ENCODE measurements around the gene OLIG2.

GRCh38 chr21:33029975-33030461, 4.3 kb downstream of the OLIG2 start:
- TF ChIP-seq, protein P1, sequence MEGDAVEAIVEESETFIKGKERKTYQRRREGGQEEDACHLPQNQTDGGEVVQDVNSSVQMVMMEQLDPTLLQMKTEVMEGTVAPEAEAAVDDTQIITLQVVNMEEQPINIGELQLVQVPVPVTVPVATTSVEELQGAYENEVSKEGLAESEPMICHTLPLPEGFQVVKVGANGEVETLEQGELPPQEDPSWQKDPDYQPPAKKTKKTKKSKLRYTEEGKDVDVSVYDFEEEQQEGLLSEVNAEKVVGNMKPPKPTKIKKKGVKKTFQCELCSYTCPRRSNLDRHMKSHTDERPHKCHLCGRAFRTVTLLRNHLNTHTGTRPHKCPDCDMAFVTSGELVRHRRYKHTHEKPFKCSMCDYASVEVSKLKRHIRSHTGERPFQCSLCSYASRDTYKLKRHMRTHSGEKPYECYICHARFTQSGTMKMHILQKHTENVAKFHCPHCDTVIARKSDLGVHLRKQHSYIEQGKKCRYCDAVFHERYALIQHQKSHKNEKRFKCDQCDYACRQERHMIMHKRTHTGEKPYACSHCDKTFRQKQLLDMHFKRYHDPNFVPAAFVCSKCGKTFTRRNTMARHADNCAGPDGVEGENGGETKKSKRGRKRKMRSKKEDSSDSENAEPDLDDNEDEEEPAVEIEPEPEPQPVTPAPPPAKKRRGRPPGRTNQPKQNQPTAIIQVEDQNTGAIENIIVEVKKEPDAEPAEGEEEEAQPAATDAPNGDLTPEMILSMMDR (IDR thresholded peaks at IDR 0.05): no peak
- TF ChIP-seq RCOR1 (IDR thresholded peaks at IDR 0.05; ENCODE audit: low read length): no peak
- TF ChIP-seq MXI1 (IDR thresholded peaks at IDR 0.05; ENCODE audit: low read depth, low read length): no peak
- TF ChIP-seq, protein P2, sequence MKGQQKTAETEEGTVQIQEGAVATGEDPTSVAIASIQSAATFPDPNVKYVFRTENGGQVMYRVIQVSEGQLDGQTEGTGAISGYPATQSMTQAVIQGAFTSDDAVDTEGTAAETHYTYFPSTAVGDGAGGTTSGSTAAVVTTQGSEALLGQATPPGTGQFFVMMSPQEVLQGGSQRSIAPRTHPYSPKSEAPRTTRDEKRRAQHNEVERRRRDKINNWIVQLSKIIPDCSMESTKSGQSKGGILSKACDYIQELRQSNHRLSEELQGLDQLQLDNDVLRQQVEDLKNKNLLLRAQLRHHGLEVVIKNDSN (IDR thresholded peaks at IDR 0.05; ENCODE audit: borderline replicate concordance, low read depth): no peak
- TF ChIP-seq EZH2phosphoT487 (IDR thresholded peaks at IDR 0.05; ENCODE audit: borderline replicate concordance, low read depth): no peak
- no peak for TF ChIP-seq GABPA (IDR thresholded peaks at IDR 0.05; ENCODE audit: low read depth)
- no peak for TF ChIP-seq POLR2AphosphoS5 (IDR thresholded peaks at IDR 0.05; ENCODE audit: low read depth, low read length)
- no peak for TF ChIP-seq YY1 (IDR thresholded peaks at IDR 0.05; ENCODE audit: low read depth)

Measured in SK-N-SH (cell line).